HepG2 (cell line): ENCODE measurements around the gene CAPN7. TPM values are rescaled to one million over a fixed set of nuclear protein-coding genes. Genes with fewer than 3 reads are reported as not detected.

Source experiments
- ATAC-seq: fragments of 200-7000 bp; cut with Tn5 transposase; 3 replicates; pipeline ENCODE4 v1.9.1; 2020; ENCODE audit warnings: mild to moderate bottlenecking, moderate library complexity
- BruUV-seq: library from RNA; stranded (reverse); fragments of 400-500 nt; replicated peaks from 2 replicates; lab custom pipeline; 2021; lab: Mats Ljungman, UMichigan
- CTCF ChIA-PET: fragments of 300-600 bp; formaldehyde crosslinking; extraction: SDS; loops from one replicate; lab custom pipeline; 2021; ENCODE audit warnings: low total read pairs, inconsistent platforms, low intra/inter-chr PET ratio; lab: Yijun Ruan, JAX
- POLR2A ChIA-PET: fragments of 350-600 bp; sonication (Branson Sonifier 250); formaldehyde crosslinking; loops from one replicate; lab custom pipeline; 2020; ENCODE audit warnings: antibody characterized with exemption, inconsistent platforms; lab: Yijun Ruan, JAX
- DNase-seq: peaks from one replicate; pipeline ENCODE4 v3.0.0-alpha.2; 2015; ENCODE audit warnings: low spot score
- FAIRE-seq: peaks from 3 replicates; lab custom pipeline; 2011; peaks lifted over from hg19 to GRCh38; lab: Jason Lieb, UNC
- H2AFZ ChIP-seq: one replicate; pipeline ENCODE4 v1.6.1; 2011; ENCODE audit warnings: low read length, inconsistent platforms
- H3K27ac ChIP-seq: fragments of 300-600 bp; 3 replicates; pipeline ENCODE4 v1.8.0; 2011; ENCODE audit warnings: mixed run types, mild to moderate bottlenecking, mixed read lengths, low read length, inconsistent platforms; ENCODE audit not compliant: insufficient read depth; ENCODE audit errors: extremely low read length
- H3K27me3 ChIP-seq, 2 experiments: fragments of 200-600 bp in 1 of 2; 2 replicates in 1 of 2; 3 replicates in 1 of 2; pipeline versions ENCODE4 v1.6.0 to v1.8.0; 2011; ENCODE audit warnings: low read length in 2 of 2, mild to moderate bottlenecking in 2 of 2, moderate library complexity in 2 of 2, inconsistent platforms in 1 of 2; ENCODE audit not compliant: insufficient read depth in 2 of 2, control insufficient read depth in 1 of 2
- H3K36me3 ChIP-seq, 2 experiments: fragments of 200-600 bp in 1 of 2; replicated peaks in 1 of 2; 2 replicates in 1 of 2; 3 replicates in 1 of 2; pipeline versions ENCODE4 v1.5.1 to v1.8.0; 2011; ENCODE audit warnings: low read length in 2 of 2, inconsistent platforms in 1 of 2; ENCODE audit not compliant: insufficient read depth in 2 of 2, control insufficient read depth in 1 of 2
- H3K4me1 ChIP-seq: 2 replicates; pipeline ENCODE4 v1.5.1; 2012; ENCODE audit warnings: low read length, inconsistent platforms; ENCODE audit not compliant: insufficient read depth
- H3K4me2 ChIP-seq: 2 replicates; pipeline ENCODE4 v1.6.0; 2011; ENCODE audit warnings: low read depth, low read length, inconsistent platforms
- H3K4me3 ChIP-seq, 3 experiments: fragments of 200-600 bp in 1 of 3; sonication (generic), shearing (Covaris generic) in 1 of 3; replicated peaks in 1 of 3; 2 replicates each; pipeline ENCODE4 v1.5.1; 2011 to 2016; ENCODE audit warnings: low read length in 3 of 3, inconsistent platforms in 2 of 3, low read depth in 2 of 3, mild to moderate bottlenecking in 2 of 3, control low read depth in 1 of 3, mixed read lengths in 1 of 3; ENCODE audit not compliant: insufficient read depth in 1 of 3
- H3K79me2 ChIP-seq: one replicate; pipeline ENCODE4 v1.6.1; 2011; ENCODE audit warnings: low read length, inconsistent platforms; ENCODE audit not compliant: insufficient read depth
- H3K9ac ChIP-seq: 2 replicates; pipeline ENCODE4 v1.6.0; 2011; ENCODE audit warnings: mild to moderate bottlenecking, low read depth, low read length, inconsistent platforms; ENCODE audit not compliant: insufficient read depth
- H3K9me3 ChIP-seq: 2 replicates; pipeline ENCODE4 v1.5.1; 2012; ENCODE audit warnings: mild to moderate bottlenecking, low read length
- H4K20me1 ChIP-seq: 2 replicates; pipeline ENCODE4 v1.6.0; 2011; ENCODE audit warnings: inconsistent platforms, mild to moderate bottlenecking, low read length, moderate library complexity; ENCODE audit not compliant: insufficient read depth
- ARNT ChIP-seq: fragments of 450-650 bp; IDR thresholded peaks from 2 replicates; pipeline ENCODE4 v1.6.1; 2017
- ATF1 ChIP-seq: IDR thresholded peaks from 2 replicates; pipeline ENCODE4 v1.6.1; 2016; ENCODE audit warnings: mild to moderate bottlenecking, control low read depth
- ATM ChIP-seq: fragments of 450-650 bp; IDR thresholded peaks from 2 replicates; pipeline ENCODE4 v1.7.1; 2017; ENCODE audit warnings: mild to moderate bottlenecking, borderline replicate concordance
- FLYWCH1 ChIP-seq: sonication (generic); formaldehyde crosslinking; IDR thresholded peaks from 2 replicates; pipeline ENCODE4 v1.8.1; 2023; ENCODE audit warnings: mild to moderate bottlenecking, missing genetic modification reagents
- HMG20B ChIP-seq: conservative IDR thresholded peaks from 2 replicates; pipeline ENCODE4 v1.6.1; 2016; ENCODE audit warnings: missing genetic modification reagents, missing compliant biosample characterization
- HOXA3 ChIP-seq: sonication (generic); formaldehyde crosslinking; IDR thresholded peaks from 2 replicates; pipeline ENCODE4 v1.5.0; 2020; ENCODE audit warnings: missing genetic modification reagents
- JARID2 ChIP-seq: sonication (generic); formaldehyde crosslinking; IDR thresholded peaks from 2 replicates; pipeline ENCODE4 v1.8.1; 2023; ENCODE audit warnings: missing genetic modification reagents, inconsistent platforms; ENCODE audit not compliant: insufficient replicate concordance
- REPIN1 ChIP-seq: sonication (generic); formaldehyde crosslinking; IDR thresholded peaks from 2 replicates; pipeline ENCODE4 v1.8.0; 2022; ENCODE audit warnings: missing genetic modification reagents, low read depth, mild to moderate bottlenecking, borderline replicate concordance
- SETDB1 ChIP-seq: sonication (generic); formaldehyde crosslinking; IDR thresholded peaks from 2 replicates; pipeline ENCODE4 v1.5.1; 2020; ENCODE audit warnings: missing genetic modification reagents, mild to moderate bottlenecking, borderline replicate concordance
- ZNF180 ChIP-seq: sonication (generic); formaldehyde crosslinking; IDR thresholded peaks from 2 replicates; pipeline ENCODE4 v1.4.0; 2020; ENCODE audit warnings: low read depth, missing genetic modification reagents, borderline replicate concordance
- ZNF383 ChIP-seq: sonication (generic); formaldehyde crosslinking; IDR thresholded peaks from 2 replicates; pipeline ENCODE4 v1.4.0; 2020; ENCODE audit warnings: missing genetic modification reagents, mild to moderate bottlenecking, borderline replicate concordance
- ZNF547 ChIP-seq: sonication (generic); formaldehyde crosslinking; IDR thresholded peaks from 2 replicates; pipeline ENCODE4 v1.5.1; 2020; ENCODE audit warnings: mild to moderate bottlenecking, missing genetic modification reagents
- ZSCAN12 ChIP-seq: sonication (generic); formaldehyde crosslinking; IDR thresholded peaks from 2 replicates; pipeline ENCODE4 v1.9.0; 2021; ENCODE audit warnings: mild to moderate bottlenecking, missing genetic modification reagents
- WGBS: methylation state at CpG from one replicate; pipeline ENCODE4 v1.1.6; 2017; ENCODE audit warnings: low lambda C conversion rate; 5-methylcytosine and 5-hydroxymethylcytosine counted together
- in situ Hi-C: cut with HindIII; loops from 2 replicates; pipeline ENCODE4 v1.10.0; 2017; ENCODE audit warnings: low pct_unique_long_range_greater_than_20kb; ENCODE audit not compliant: extremely low pct_ligation_motif_present
- intact Hi-C: fragments of 100-400 bp; cut with micrococcal nuclease; formaldehyde crosslinking; loops from one replicate; pipeline ENCODE4 v1.10.0; 2022; ENCODE audit not compliant: unreplicated experiment
- polyA plus RNA-seq, 8 experiments: library from polyadenylated mRNA; depleted of rRNA in 3 of 8; stranded (reverse) in 7 of 8; unstranded in 1 of 8; fragments of >200 nt; fragmentation: Illumina TruSeq in 4 of 8; extraction: Trizol in 4 of 8; gene quantifications; 2 replicates each; pipeline versions ENCODE4 v1.2.1 to v1.2.3, GENCODE V29; 2011 to 2016; ENCODE audit warnings: low read depth in 4 of 8, missing spikeins in 1 of 8, mixed read lengths in 1 of 8; ENCODE audit not compliant: insufficient read depth in 1 of 8
- total RNA-seq, 5 experiments: library from RNA; depleted of rRNA; stranded (reverse); fragments of >200 nt; fragmentation: Illumina TruSeq; extraction: Trizol; gene quantifications; 2 replicates each; pipeline ENCODE4 v1.2.3, GENCODE V29; 2016; ENCODE audit warnings: low read depth in 1 of 5
- TF ChIP-seq, protein P1 (sequence below): sonication (generic); formaldehyde crosslinking; IDR thresholded peaks from 2 replicates; pipeline ENCODE4 v1.5.0; 2020; ENCODE audit warnings: mild to moderate bottlenecking, missing genetic modification reagents

The CAPN7 gene
- total and polyA plus RNA-seq, 2 of the 13 experiments (the other 11 are each of a cell fraction or from before 2014, with no cell fraction given) = 16.7 to 36.8 TPM

- H3K4me1 ChIP-seq = peaks cover 17% of the 10 kb centered on the region
- H3K9ac ChIP-seq = no peak overlapping the region
- ATAC-seq (no peak), DNase-seq (no peak), FAIRE-seq (no peak)
- no peaks in the 10 kb centered on the region for H3K27me3 ChIP-seq
- H3K27ac ChIP-seq = no peak overlapping the region
- in situ Hi-C loops = no loop called here
- H3K36me3 ChIP-seq = no peaks in the 10 kb centered on the region
- intact Hi-C loops = no loop called here
- 77% methylated on average over 1 of the region's 1 CpG for WGBS
- no peaks in the 10 kb centered on the region for H3K9me3 ChIP-seq
- TF ChIP-seq ZNF180 (CRISPR knock-in tag) (no peak), ARNT (no peak), SETDB1 (CRISPR knock-in tag) (no peak), ATM (no peak), REPIN1 (no peak), HOXA3 (no peak), ATF1 (no peak), FLYWCH1 (CRISPR knock-in tag) (no peak), ZNF547 (no peak), JARID2 (no peak), ZSCAN12 (CRISPR knock-in tag) (no peak), HMG20B (CRISPR knock-in tag) (no peak)
- no peaks in the 10 kb centered on the region for H4K20me1 ChIP-seq
- ChIA-PET CTCF (no interaction called here), POLR2A (no interaction called here)
- H2AFZ ChIP-seq = no peak overlapping the region
- H3K79me2 ChIP-seq = no peaks in the 10 kb centered on the region
- H3K4me2 ChIP-seq = no peak overlapping the region
- no TSS peak for BruUV-seq
- no peak overlapping the region for H3K4me3 ChIP-seq
Measured at GRCh38 chr3:15181963-15182362, 24.1 kb upstream of the CAPN7 start.

- CTCF ChIA-PET = no interaction called here
Measured at GRCh38 chr3:15183011-15183410, 23.0 kb upstream of the CAPN7 start.

More at GRCh38 chr3:15183011-15183410, 23.0 kb upstream of the CAPN7 start:
- Histone ChIP-seq H3K9ac (no peak overlapping the region), H3K9me3 (no peaks in the 10 kb centered on the region), H3K4me2 (no peak overlapping the region), H3K4me1 (peaks cover 17% of the 10 kb centered on the region), H3K36me3 (no peaks in the 10 kb centered on the region), H3K27me3 (no peaks in the 10 kb centered on the region), H3K79me2 (no peaks in the 10 kb centered on the region), H4K20me1 (no peaks in the 10 kb centered on the region), H3K4me3 (no peak overlapping the region), H3K27ac (no peak overlapping the region), H2AFZ (no peak overlapping the region)
- POLR2A ChIA-PET = no interaction called here
- in situ Hi-C loops = no loop called here
- TF ChIP-seq, protein P1, sequence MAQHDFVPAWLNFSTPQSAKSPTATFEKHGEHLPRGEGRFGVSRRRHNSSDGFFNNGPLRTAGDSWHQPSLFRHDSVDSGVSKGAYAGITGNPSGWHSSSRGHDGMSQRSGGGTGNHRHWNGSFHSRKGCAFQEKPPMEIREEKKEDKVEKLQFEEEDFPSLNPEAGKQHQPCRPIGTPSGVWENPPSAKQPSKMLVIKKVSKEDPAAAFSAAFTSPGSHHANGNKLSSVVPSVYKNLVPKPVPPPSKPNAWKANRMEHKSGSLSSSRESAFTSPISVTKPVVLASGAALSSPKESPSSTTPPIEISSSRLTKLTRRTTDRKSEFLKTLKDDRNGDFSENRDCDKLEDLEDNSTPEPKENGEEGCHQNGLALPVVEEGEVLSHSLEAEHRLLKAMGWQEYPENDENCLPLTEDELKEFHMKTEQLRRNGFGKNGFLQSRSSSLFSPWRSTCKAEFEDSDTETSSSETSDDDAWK (CRISPR knock-in tag) = no peak
- no peak for TF ChIP-seq ZNF383 (CRISPR knock-in tag)
- FAIRE-seq = no peak
- 77% methylated on average over 2 of the region's 2 CpGs for WGBS
- no peak for DNase-seq
- BruUV-seq = no TSS peak
- ATAC-seq = no peak
- intact Hi-C loops = no loop called here
